ENCODE measurements around the gene INPP5B.

GRCh38 chr1:37901191-37901892, 45.5 kb downstream of the INPP5B start:
- TF ChIP-seq CTCF (IDR thresholded peaks at IDR 0.05) (no peak), MAX (CRISPR knock-in tag; IDR thresholded peaks at IDR 0.05) (no peak)
